ENCODE data around the gene STRA8. TPM values are rescaled to one million over a fixed set of nuclear protein-coding genes. Genes with fewer than 3 reads are reported as not detected.

Gene STRA8
- total RNA-seq, 1 experiment from 2014 or later = not detected

DNA sequence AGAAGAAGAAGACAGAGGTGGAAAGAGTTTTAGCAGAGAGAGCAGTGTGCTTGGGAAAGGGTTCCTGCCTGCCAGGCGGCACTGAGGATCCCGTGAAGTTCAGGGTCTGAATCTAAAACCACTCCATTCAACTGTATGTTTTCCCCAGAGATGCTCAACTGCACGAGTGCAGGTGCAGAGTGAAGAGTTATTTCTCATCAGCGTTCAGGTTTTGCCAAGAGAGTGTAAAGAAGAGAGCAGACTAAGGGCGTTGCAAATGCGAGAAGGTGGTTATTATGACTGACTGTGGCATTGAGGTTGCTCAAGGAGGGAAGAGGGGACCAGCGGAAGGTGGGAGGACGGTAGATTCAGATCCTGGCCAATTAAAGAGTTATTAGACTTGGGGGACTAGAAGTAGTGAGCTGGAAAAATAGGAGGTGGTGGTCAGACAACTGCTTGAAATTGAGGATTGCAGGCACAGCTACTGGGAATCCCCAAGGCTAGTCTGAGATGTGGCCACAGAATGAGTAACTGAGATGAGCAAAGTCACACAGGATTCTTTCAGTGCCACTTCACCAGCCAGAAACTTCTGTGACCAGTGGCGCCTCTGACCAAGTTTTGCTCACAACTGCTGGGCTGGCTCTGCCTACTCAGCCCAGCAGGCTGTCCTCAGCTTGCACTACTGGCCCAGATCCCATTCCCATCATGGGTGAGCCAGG is 29.1 kb downstream of the STRA8 start:
- Histone ChIP-seq H4K8ac (replicated peaks; ENCODE audit: insufficient read length, low read depth, low read length) (no peak overlapping the region), H3K4me2 (ENCODE audit: insufficient read depth, insufficient read length, low read length) (no peak overlapping the region), H4K20me1 (ENCODE audit: control insufficient read depth, insufficient read depth, insufficient read length) (no peaks in the 10 kb centered on the region), H2BK5ac (ENCODE audit: insufficient read length, low read length) (no peak overlapping the region), H3K9me3 (ENCODE audit: control insufficient read depth, low read depth, low read length) (no peaks in the 10 kb centered on the region), H2BK15ac (ENCODE audit: low read depth, low read length) (no peak overlapping the region), H3K23ac (ENCODE audit: insufficient read length, low read depth, low read length) (no peak overlapping the region), H3K9ac (ENCODE audit: extremely low read depth, insufficient read length, low read length) (no peak overlapping the region), H3K4me1 (ENCODE audit: insufficient read depth, low read length) (no peaks in the 10 kb centered on the region), H2BK12ac (ENCODE audit: insufficient read length, low read depth, low read length) (no peak overlapping the region), H2BK120ac (ENCODE audit: low read depth, low read length, poor library complexity, severe bottlenecking) (no peak overlapping the region), H2AFZ (ENCODE audit: low read length) (no peak overlapping the region), H2BK20ac (ENCODE audit: low read depth, low read length, poor library complexity, severe bottlenecking) (no peak overlapping the region), H3T11ph (ENCODE audit: low read length) (no peak overlapping the region), H3K27ac (ENCODE audit: insufficient read length, low read depth, low read length) (no peak overlapping the region), H2AK5ac (ENCODE audit: insufficient read length, low read length) (no peak overlapping the region), H4K91ac (ENCODE audit: insufficient read length, low read depth, low read length) (no peak overlapping the region), H3K27me3 (ENCODE audit: insufficient read depth, low read length) (no peaks in the 10 kb centered on the region), H3K23me2 (ENCODE audit: insufficient read length, low read depth, low read length, poor library complexity, severe bottlenecking) (no peaks in the 10 kb centered on the region), H3K79me1 (ENCODE audit: insufficient read depth, low read depth, low read length, poor library complexity, severe bottlenecking) (no peaks in the 10 kb centered on the region), H3K18ac (ENCODE audit: insufficient read length, low read depth, low read length) (no peak overlapping the region), H3K56ac (ENCODE audit: insufficient read length, low read depth, low read length) (no peak overlapping the region), H3K14ac (ENCODE audit: insufficient read depth, low read length) (no peak overlapping the region), H3K79me2 (ENCODE audit: insufficient read depth, low read length) (no peaks in the 10 kb centered on the region), H3K4ac (ENCODE audit: low read depth, low read length) (no peak overlapping the region), H4K5ac (ENCODE audit: insufficient read length, low read depth, low read length) (no peak overlapping the region)
- Mint-ChIP-seq H3K27ac (no peak overlapping the region), H3K36me3 (ENCODE audit: insufficient read depth in 1 of 3, low read depth in 3 of 3) (peaks cover 0 to 6% (median 0%) of the 10 kb centered on the region in 3 experiments; a peak in 2 of 7 replicates), H3K4me3 (no peak overlapping the region), H3K27me3 (ENCODE audit: low read depth) (no peaks in the 10 kb centered on the region; the same call in 1 of the 2 replicates), H3K4me1 (peaks cover 5 to 6% of the 10 kb centered on the region in 2 experiments; a peak in 2 of 4 replicates), H3K9me3 (peaks cover 10 to 11% of the 10 kb centered on the region in 2 experiments; a peak in 4 of 5 replicates)
- no CpG with 5 or more reads among the region's 9 CpGs for WGBS (ENCODE audit: extremely low coverage, insufficient read length, low lambda C conversion rate)
- peak; percentile 8 for DNase-seq
- TF ChIP-seq, protein P1, sequence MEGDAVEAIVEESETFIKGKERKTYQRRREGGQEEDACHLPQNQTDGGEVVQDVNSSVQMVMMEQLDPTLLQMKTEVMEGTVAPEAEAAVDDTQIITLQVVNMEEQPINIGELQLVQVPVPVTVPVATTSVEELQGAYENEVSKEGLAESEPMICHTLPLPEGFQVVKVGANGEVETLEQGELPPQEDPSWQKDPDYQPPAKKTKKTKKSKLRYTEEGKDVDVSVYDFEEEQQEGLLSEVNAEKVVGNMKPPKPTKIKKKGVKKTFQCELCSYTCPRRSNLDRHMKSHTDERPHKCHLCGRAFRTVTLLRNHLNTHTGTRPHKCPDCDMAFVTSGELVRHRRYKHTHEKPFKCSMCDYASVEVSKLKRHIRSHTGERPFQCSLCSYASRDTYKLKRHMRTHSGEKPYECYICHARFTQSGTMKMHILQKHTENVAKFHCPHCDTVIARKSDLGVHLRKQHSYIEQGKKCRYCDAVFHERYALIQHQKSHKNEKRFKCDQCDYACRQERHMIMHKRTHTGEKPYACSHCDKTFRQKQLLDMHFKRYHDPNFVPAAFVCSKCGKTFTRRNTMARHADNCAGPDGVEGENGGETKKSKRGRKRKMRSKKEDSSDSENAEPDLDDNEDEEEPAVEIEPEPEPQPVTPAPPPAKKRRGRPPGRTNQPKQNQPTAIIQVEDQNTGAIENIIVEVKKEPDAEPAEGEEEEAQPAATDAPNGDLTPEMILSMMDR (conservative IDR thresholded peaks at IDR 0.05) = no peak

All from H9 (cell line).